NCI-H128 (cell line): Measurements from ENCODE around the gene GPR135.
"Not testable (repeated sequence)": the region's sequence is repeated elsewhere in the genome, so short reads cannot be mapped to it uniquely, and the experiment has no call there.

Experiments
- DNase-seq: peaks from one replicate; lab custom pipeline; 2025; ENCODE audit not compliant: unreplicated experiment; lab: John Stamatoyannopoulos, UW

The GPR135 gene

GRCh38 chr14:59475709-59476108, 10.5 kb upstream of the GPR135 start:
- no peak for DNase-seq

GRCh38 chr14:59474172-59474571, 9.0 kb upstream of the GPR135 start:
- DNase-seq = no peak

GRCh38 chr14:59464486-59465315, 479 bp downstream of the GPR135 start:
- DNase-seq = no peak

- no peak for DNase-seq
Measured at GRCh38 chr14:59463787-59464485, 1.2 kb downstream of the GPR135 start.

- DNase-seq = no peak
Measured at GRCh38 chr14:59461891-59462290, 3.3 kb downstream of the GPR135 start.

GRCh38 chr14:59460378-59460777, 4.8 kb downstream of the GPR135 start:
- DNase-seq = no peak

GRCh38 chr14:59458486-59458885, 6.7 kb downstream of the GPR135 start:
- no peak for DNase-seq

GRCh38 chr14:59455411-59455810, 9.8 kb downstream of the GPR135 start:
- DNase-seq = no peak

- no peak for DNase-seq
Measured at GRCh38 chr14:59454139-59454538, 11.0 kb downstream of the GPR135 start.

GRCh38 chr14:59451849-59452248, 13.3 kb downstream of the GPR135 start:
- no peak for DNase-seq

GRCh38 chr14:59450716-59451115, 14.5 kb downstream of the GPR135 start:
- no peak for DNase-seq

- DNase-seq = not testable (repeated sequence)
Measured at GRCh38 chr14:59448673-59449072, 16.5 kb downstream of the GPR135 start.

GRCh38 chr14:59439256-59439965, 25.8 kb downstream of the GPR135 start:
- no peak for DNase-seq

GRCh38 chr14:59438195-59438647, 27.0 kb downstream of the GPR135 start:
- no peak for DNase-seq

- DNase-seq = no peak
Measured at GRCh38 chr14:59435987-59436386, 29.2 kb downstream of the GPR135 start.

GRCh38 chr14:59435101-59435500, 30.1 kb downstream of the GPR135 start:
- DNase-seq = no peak

- no peak for DNase-seq
Measured at GRCh38 chr14:59429790-59430189, 35.4 kb downstream of the GPR135 start.

GRCh38 chr14:59428581-59429012, 36.6 kb downstream of the GPR135 start:
- DNase-seq = no peak

- no peak for DNase-seq
Measured at GRCh38 chr14:59427653-59428580, 37.3 kb downstream of the GPR135 start.

GRCh38 chr14:59425322-59425935, 39.8 kb downstream of the GPR135 start:
- no peak for DNase-seq
